GM12874 (cell line): ENCODE data around the gene BFSP2.

Source experiments
- CTCF ChIP-seq: IDR thresholded peaks from 2 replicates; pipeline ENCODE4 v1.5.1; 2011; ENCODE audit warnings: low read depth, mild to moderate bottlenecking, control low read depth, low read length, moderate library complexity; ENCODE audit not compliant: insufficient read depth

Gene BFSP2

GRCh38 chr3:133440652-133441051, 40.8 kb downstream of the BFSP2 start:
- TF ChIP-seq CTCF: no peak

GRCh38 chr3:133441867-133442270, 42.0 kb downstream of the BFSP2 start:
- TF ChIP-seq CTCF: no peak

GRCh38 chr3:133442518-133442917, 42.7 kb downstream of the BFSP2 start:
- TF ChIP-seq CTCF: no peak

GRCh38 chr3:133443649-133444422, 44.0 kb downstream of the BFSP2 start:
- no peak for TF ChIP-seq CTCF

- no peak for TF ChIP-seq CTCF
Observed at GRCh38 chr3:133444423-133444774, 44.5 kb downstream of the BFSP2 start.

GRCh38 chr3:133445108-133445507, 45.3 kb downstream of the BFSP2 start:
- no peak for TF ChIP-seq CTCF

GRCh38 chr3:133447750-133448477, 48.1 kb downstream of the BFSP2 start:
- no peak for TF ChIP-seq CTCF
